ACHN (cell line): ENCODE data around the gene PRSS16.

Experiments
- DNase-seq: peaks from one replicate; pipeline ENCODE4 v3.0.0-alpha.2; 2015
- in situ Hi-C: cut with HindIII; loops from 2 replicates; pipeline ENCODE4 v1.10.0; 2017; ENCODE audit warnings: low sequenced_read_pairs, low pct_ligation_motif_present, low pct_unique_long_range_greater_than_20kb

Gene PRSS16

DNA sequence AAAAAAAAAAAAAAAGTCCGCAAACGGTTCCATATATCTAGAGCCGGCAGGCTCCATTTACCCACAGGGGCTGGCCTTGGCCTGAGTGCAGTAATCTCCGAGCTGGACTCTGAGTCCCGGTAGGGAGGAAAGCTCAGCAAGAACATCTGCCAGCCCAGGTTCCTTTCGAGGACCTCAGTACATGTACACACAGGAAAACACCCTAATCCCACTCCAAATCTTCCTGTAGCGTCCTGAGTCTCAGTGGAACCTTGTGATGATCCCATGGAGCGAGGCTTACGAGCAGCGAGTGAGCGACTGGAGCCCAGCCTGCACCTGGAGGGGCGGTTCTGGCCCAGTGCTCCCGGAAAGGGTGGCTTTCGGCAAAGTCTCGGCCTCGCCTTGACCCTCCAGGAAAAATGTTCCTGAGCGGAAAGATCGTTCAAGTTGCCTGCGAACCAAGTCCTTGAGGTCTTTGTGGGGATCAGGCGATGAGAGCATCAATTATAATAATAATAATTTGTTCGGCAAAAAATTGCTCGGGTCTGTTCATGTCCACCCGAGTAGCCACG is 32.1 kb downstream of the PRSS16 start:
- in situ Hi-C loops = no loop called here

DNA sequence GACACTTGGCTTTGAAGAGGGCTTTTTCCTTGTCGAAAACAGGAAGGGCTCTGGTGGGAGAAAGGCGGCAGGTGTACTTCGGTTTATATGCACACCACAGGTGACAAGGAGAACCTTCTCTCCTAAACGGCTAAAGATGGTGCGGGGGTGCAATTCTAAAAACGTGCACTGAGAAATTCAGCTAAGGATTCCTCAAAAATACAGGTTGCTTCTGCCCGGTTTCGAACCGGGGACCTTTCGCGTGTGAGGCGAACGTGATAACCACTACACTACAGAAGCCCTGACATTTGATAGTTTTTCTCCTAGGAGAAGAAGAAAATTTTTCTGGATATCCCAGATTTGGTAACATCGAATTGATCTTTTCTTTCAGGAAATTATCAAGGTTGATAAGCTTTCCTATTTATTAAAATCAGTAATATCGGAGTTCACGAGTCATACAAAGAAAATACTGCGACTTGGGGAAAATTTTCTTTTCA is 32.6 kb downstream of the PRSS16 start:
- in situ Hi-C loops = no loop called here

More for the DNA sequence above, 32.1 kb downstream of the PRSS16 start:
- peak; percentile 39 for DNase-seq

DNA sequence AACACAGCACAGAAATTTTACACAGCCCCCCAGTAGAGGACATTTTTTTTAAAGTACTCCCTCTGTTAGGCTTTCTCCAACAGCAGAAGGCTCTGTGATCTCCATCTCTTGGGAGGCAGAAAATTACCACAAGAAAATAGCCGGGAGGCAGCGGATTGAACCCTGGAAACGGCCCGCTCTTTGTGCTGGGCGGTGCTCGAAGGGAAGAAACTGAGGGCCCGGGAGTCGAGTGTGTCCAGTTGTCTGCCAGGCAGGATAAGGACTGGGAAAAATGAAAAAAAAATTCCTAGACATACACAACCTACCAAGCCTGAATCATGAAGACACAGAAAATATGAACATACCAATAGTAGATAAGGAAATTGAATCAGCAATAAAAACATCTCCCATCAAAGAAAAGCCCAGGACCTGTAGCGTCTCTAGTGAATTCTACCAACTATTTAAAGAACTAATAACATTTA is 33.1 kb downstream of the PRSS16 start:
- peak; percentile 38 for DNase-seq
- in situ Hi-C loops = no loop called here

More for the DNA sequence above, 32.6 kb downstream of the PRSS16 start:
- DNase-seq = peak; percentile 69

DNA sequence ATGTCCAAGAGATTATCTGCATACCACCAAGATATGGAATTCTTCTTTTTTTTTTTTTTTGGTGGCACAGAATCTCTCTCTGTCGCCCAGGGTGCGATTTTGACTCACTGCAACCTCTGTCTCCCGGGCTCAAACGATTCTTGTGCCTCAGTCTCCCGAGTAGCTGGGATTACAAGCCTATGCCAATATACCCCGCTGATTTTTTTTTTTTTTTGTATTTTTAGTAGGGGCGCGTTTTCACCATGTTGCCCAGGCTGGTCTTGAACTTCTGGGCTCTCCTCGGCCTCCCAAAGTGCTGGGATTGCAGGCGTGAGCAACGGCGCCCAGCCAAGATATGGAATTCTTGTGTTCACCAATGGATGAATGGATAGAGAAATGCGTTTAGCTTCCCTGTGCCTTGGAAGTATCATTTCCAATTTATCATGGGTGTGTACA is 33.6 kb downstream of the PRSS16 start:
- in situ Hi-C loops = no loop called here
- peak; percentile 34 for DNase-seq

DNA sequence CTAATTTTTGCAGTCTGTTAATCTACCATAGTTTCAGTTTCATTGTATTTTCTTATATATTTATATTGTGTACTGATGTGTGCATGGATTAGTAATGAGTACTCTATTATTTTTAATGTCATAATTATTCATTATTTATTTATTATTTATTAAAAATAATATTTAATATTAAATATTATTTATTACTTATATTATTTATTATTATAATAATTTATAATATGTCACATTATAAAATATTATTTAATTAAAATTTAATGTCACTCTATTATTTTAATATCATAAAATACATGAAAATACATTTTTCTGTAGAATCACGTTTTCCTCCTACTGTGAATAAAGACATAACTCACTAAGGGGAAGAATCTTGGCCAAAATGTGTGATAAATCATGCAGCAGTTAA is 34.1 kb downstream of the PRSS16 start:
- in situ Hi-C loops = no loop called here
- DNase-seq = no peak

DNA sequence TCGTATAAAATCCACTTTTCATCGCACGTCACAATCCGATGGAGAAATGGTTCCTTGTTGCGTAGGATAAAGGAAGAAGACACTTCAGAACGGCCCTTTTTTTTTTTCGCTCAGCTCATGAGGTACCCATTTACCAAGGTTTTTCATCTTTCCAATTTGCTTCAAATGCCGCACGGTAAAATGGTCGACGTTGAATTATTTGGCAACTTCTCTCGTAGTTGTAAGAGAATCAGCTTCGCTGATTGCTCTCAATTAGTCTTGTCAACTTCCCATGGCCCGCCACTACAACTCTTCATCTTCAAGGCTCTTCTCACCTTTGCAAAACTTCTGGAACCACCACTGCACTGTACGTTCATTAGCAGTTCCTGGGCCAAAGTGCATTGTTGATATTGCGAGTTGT is 35.8 kb downstream of the PRSS16 start:
- in situ Hi-C loops = no loop called here
- DNase-seq = no peak

DNA sequence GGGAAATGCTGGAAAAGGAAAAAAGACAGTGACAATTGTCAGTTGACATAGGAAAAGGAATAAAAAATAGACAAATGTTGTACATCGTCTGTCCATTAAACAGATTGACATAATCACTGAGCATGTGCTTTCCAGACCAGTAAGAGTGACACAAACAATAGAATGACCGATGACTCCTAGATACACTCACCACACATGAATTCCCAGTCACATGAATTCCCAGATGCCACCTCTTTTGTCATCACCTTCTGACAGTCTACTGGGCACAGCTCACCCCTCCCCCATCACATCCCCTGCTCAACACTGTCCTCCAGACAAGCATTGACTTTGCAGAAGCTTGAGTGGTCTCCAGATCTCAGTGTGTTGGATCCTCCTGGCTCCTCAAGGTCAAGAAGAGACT is 38.6 kb downstream of the PRSS16 start:
- in situ Hi-C loops = no loop called here

DNA sequence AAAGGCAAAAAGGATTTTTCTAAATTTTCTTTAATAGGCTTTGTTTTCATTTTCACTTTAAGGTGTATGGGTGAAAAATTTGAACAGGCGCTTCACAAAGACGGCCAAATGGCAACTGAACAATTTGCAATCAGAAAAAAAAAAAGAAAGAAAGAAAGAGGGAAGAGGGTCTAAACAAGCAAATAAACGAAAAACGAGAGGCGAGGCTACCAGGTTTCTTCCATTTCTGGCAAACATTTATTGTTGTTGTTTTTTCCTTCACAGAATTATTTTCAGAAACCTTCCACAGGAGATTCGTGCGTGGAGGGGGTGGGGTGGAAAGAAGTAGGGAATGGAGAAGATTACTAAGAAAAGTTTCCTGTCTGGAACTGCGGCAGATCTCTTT is 40.2 kb downstream of the PRSS16 start:
- in situ Hi-C loops = no loop called here
- no peak for DNase-seq

More for the DNA sequence above, 38.6 kb downstream of the PRSS16 start:
- DNase-seq = no peak

DNA sequence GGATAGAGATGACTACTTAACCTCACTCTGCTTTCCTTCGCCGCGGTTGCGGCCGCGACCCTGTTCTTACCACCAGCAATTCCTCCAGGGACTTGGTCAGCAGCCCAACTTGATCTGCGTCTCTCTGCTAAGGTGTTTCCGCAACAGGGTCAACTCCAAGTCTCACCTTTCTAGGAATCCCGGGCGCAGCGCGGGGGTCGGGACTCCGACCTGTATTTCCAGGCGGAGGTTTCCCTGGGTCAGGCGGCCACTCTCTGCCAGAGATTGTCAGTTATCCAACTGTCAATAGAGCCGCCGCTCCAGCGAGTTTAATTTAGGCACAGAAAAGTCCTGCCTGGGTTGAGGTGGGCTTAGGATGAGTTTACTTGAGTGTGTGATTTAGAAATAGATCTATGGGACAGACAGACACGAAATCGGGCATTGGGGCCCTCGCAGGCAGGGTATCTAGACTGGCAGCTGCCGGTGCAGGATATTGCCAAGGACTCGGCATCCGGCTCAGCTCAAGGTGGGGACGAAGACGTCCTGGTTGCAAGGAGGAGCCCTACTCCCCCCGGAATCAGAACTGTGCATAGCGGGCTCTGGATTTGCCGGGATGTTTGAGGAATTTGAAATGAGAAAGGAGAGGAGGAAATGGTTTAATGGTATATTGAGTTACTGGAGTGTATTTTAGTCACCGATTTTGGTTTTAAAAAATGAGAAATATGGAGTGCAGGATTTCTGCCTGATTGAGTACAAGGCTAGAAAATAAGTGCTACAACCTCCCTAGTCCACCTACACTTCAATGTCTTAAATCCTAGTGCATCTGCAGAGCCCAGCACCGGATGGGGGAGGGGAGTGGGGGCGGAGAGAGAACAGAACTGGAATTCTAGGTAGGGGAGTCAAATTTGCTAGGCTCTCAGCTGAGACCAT is 40.9 kb downstream of the PRSS16 start:
- in situ Hi-C loops = no loop called here
- peak; percentile 8 for DNase-seq

DNA sequence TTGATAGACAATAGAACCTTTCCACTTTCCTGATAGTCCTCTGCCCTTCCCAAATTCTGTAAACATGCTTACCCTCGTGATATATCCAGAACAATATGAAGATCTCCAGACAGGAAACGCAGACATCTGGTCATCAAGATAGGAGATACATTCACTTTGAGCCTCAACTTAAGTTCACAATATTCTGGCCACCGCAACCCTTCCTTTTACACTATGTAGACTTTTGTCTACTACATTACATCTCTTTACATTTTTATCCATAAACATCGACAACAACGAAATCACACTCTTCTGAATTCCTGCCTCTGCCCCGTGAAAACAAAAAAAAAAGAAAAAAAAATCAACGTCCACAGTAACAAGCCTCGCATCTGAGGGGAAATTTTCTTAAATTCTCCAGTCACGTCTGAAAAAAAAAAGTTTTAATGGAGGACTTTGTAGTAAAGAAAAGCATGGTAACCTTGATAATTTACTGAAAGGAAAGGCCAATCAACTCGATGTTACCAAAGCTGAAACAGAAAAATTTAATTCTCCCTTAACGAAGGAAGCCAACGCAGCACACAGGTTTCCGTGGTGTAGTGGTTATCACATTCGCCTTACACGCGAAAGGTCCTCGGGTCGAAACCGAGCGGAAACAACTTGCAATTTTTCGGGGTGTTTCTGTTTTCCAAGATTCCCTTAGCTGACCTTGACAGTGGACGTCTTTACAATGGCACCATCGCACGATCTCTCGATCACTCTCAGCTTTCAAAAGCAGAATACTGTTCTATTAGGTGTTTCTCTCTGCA is 42.8 kb downstream of the PRSS16 start:
- no peak for DNase-seq
- in situ Hi-C loops = no loop called here

DNA sequence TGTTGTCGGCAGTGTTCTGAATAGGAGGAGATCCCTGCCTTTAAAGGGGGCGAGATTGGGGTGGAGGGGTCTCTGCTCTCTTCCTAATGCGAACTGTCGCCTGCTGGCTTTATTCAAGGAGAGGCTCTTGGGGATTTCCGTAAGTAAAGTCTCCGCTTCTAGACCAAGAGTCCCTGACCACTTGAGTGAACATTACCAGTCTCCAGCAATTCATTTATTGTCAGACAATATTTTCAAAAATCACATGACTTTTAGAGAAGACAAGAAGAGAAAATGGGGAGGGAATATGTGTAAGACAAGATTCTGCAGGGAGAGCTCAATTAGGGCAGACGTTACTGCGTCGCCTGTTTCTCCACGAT is 43.3 kb downstream of the PRSS16 start:
- DNase-seq = no peak
- in situ Hi-C loops = no loop called here

DNA sequence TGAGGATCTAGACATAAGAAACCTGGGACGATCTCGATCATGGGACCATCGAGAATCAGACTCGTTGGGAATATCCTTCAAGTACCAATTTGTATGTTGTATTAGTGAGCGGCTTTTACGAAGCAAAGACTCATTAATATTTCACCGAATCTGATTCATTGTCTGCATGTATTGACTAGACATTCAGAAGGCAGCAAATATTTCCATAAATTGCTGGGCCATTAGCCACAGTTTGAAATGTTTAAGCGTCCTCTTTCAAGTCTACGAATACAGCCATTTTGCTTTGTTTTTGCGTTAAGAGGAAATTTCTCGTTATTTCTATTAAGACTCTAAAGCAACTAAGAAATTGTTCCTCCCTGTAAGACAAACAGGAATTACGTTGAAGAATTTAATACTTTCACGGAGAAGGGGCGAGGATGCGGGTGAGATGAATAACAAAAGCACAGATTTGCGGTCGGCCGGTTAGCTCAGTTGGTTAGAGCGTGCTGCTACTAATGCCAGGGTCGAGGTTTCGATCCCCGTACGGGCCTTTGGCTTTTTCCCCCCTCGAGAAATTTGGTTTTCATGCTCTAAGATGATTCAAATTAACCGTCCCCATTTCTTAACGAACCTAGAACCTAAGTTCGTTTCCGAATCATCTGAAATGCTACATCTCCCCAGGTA is 46.1 kb downstream of the PRSS16 start:
- peak; percentile 8 for DNase-seq
- in situ Hi-C loops = no loop called here

DNA sequence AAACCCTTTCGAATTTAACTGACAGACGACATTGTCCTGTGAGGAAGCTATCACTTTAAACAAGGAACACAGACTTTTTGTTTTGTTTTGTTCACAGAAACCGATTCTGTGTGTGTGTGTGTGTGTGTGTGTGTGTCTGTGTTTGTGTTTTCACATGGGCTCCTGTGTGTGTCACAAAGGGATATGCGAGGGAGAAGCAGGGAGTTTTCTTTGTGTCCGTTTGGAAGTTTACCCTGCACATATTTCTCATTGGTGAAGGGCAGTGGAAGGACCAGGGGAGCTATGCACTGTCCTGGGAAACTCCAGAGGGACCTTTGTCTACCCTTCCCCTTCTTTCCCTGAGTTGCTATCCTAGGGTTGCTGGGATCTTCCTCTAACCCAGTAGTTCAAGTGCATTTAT is 46.9 kb downstream of the PRSS16 start:
- no peak for DNase-seq
- in situ Hi-C loops = no loop called here

DNA sequence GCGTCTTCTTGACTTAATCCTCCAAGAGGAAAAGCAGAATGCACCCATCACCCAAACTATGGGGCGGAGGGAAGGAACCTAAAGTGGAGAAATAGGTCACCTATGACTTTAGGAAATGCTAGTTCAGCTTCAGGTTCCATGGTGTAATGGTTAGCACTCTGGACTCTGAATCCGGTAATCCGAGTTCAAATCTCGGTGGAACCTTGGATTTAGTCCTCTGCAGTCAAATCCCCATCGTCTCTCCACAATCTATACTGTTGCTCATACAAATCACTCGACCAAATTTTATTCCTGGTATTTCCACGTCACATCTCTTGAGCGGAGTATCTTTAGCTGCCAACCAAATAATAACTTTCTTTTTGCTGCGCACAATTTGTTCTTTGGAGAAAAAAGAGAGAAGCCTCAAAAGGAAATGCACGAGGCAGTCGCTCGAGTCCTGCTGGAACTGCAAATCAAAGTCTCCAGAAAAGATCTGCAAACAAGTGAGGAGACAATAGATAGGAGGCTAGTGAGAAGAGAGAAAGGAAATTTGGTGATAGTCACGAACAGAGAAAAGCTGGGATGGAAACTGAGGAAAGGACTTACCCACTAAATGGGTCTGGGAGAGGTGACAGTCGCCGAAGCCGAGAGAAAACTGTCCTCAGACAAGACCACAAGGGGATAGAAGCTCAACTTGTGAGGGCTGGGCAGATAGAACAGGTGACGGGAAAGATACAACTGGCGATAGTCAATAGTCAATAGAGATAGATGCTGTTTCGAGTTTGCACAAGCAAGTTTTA is 48.0 kb downstream of the PRSS16 start:
- peak; percentile 61 for DNase-seq
- in situ Hi-C loops = no loop called here

DNA sequence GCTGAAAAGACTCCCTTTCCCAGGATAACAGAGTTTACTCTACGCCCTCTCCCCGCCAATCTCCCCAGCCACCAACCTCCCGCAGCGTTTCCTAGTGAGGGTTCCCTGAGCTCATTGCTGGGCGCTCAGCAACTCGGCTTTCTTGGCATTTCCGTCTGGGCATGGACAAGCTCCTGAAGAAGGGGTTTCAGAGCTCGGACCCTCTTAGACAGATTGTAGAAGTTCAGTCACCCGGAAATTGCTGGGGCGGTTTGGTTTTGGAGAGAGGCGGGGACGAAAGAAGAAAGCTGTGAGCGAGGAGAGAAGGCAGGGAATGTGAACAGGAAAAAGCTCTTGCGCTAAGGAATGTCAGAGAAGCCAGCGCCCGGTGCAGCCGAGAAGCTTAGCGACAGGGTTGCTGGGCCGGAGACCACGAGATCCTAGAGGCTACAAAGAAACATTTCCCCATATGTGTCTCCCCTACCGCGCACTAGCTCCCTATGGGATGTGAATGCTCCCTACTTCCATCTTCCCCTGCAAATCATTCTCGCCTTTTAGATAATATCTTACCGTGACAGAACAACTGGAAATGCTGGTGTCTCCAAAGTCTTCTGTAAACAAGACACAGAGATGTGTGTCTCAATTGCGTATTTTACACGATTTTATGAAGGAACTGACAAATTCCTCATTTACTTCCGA is 48.7 kb downstream of the PRSS16 start:
- in situ Hi-C loops = no loop called here
- DNase-seq = peak; percentile 15

DNA sequence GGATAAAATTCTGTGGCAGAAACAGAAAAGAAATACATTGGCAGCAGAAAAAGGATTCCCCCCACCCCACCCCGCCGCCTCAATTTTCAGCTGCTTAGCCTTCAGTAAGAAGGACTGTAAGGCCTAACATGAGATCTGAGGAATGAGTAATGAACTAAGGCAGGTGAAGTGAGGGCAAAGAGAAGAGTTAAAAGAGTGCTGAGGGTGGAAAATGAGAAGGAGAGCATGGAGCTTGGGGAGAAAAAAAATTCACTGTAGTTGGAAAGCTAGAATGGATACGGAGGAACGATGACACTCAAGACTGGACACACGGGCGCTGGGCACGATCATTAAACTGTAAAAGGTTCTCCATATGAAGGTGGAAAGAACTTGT is 50.0 kb downstream of the PRSS16 start:
- in situ Hi-C loops = no loop called here
- DNase-seq = no peak

DNA sequence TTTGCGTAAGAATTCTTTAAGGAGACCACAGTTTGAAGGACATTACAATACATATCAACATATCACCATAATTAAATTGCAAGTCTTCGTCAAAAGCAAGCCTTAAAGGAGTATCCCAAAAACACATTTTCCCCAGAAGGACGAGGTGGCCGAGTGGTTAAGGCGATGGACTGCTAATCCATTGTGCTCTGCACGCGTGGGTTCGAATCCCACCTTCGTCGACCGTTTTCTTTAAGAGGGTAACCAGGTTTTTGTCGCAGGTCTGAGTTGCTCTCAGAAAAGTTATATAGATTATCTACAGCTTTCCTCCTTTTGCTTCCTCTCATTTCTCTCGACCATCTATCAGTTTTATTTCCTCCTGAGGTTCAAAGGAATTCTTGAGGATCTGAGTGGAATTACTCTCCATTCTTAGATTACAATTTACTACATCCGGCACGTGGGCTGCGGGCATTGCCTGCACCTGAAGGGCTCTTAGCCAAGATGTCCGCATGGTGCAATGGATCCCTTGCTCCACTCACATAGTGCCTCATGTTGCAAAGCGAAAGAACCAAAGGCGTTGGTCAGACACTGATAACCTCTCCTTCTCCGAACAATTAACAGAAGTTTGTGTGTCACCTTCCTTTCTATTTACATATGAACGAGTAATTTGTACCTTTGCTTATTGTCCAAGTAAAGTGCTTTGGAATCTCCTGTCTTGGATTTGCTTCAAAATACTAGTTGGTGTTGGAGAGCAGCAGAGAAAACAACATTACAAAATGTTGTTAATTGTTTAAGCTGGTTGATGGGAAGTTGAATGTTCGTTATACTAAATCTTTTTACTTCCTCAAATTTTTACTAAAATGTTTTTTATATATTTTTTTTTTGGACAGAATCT is 50.6 kb downstream of the PRSS16 start:
- DNase-seq = peak; percentile 62
- in situ Hi-C loops = no loop called here
